AG20443 (cell line): ENCODE measurements around the gene MAGI3.
"Not testable (repeated sequence)": the region's sequence is repeated elsewhere in the genome, so short reads cannot be mapped to it uniquely, and the experiment has no call there.

Source experiments
- DNase-seq: peaks from one replicate; pipeline ENCODE4 v3.0.0; 2012; ENCODE audit warnings: low spot score, mixed read lengths

The MAGI3 gene

GRCh38 chr1:113579256-113580018 is 189.1 kb downstream of the MAGI3 start:
- DNase-seq: peak; percentile 4

- DNase-seq: no peak
Observed at GRCh38 chr1:113581323-113581722, 191.0 kb downstream of the MAGI3 start.

- DNase-seq: no peak
Observed at GRCh38 chr1:113582084-113582483, 191.8 kb downstream of the MAGI3 start.

GRCh38 chr1:113587475-113587874 is 197.2 kb downstream of the MAGI3 start:
- DNase-seq: no peak

- DNase-seq: no peak
Observed at GRCh38 chr1:113592230-113592629, 201.9 kb downstream of the MAGI3 start.

GRCh38 chr1:113593550-113594297 is 203.4 kb downstream of the MAGI3 start:
- no peak for DNase-seq

GRCh38 chr1:113604466-113604865 is 214.2 kb downstream of the MAGI3 start:
- not testable (repeated sequence) for DNase-seq

GRCh38 chr1:113605146-113605545 is 214.8 kb downstream of the MAGI3 start:
- no peak for DNase-seq

GRCh38 chr1:113608399-113608798 is 218.1 kb downstream of the MAGI3 start:
- DNase-seq: no peak

- DNase-seq: no peak
Observed at GRCh38 chr1:113610372-113610771, 220.1 kb downstream of the MAGI3 start.

GRCh38 chr1:113615425-113615824 is 225.1 kb downstream of the MAGI3 start:
- no peak for DNase-seq

- DNase-seq: no peak
Observed at GRCh38 chr1:113616156-113616555, 225.8 kb downstream of the MAGI3 start.

GRCh38 chr1:113617438-113618141 is 227.3 kb downstream of the MAGI3 start:
- no peak for DNase-seq

GRCh38 chr1:113628997-113629396 is 238.7 kb downstream of the MAGI3 start:
- no peak for DNase-seq

GRCh38 chr1:113630340-113631327 is 240.3 kb downstream of the MAGI3 start:
- no peak for DNase-seq

GRCh38 chr1:113641396-113641795 is 251.1 kb downstream of the MAGI3 start:
- DNase-seq: no peak

- DNase-seq: no peak
Observed at GRCh38 chr1:113647164-113647563, 256.8 kb downstream of the MAGI3 start.

- DNase-seq: no peak
Observed at GRCh38 chr1:113648478-113648877, 258.2 kb downstream of the MAGI3 start.

- DNase-seq: no peak
Observed at GRCh38 chr1:113652771-113653170, 262.5 kb downstream of the MAGI3 start.

GRCh38 chr1:113653741-113654140 is 263.4 kb downstream of the MAGI3 start:
- DNase-seq: no peak

GRCh38 chr1:113654883-113655282 is 264.6 kb downstream of the MAGI3 start:
- DNase-seq: no peak

- no peak for DNase-seq
Observed at GRCh38 chr1:113657126-113657525, 266.8 kb downstream of the MAGI3 start.
